Astrocyte of the spinal cord (primary cell): ENCODE data around the gene MON1B.
A peak's percentile ranks its signal among the peaks of the same experiment; 100 is the strongest.

ENCODE experiments used
- DNase-seq: peaks from one replicate; pipeline ENCODE4 v3.0.0; 2011; ENCODE audit warnings: low read depth, low spot score
- H3K4me3 ChIP-seq: 2 replicates; pipeline ENCODE4 v1.5.1; 2011; ENCODE audit warnings: low read depth, mild to moderate bottlenecking, low read length, moderate library complexity
- CTCF ChIP-seq: IDR thresholded peaks from 2 replicates; pipeline ENCODE4 v1.5.1; 2012; ENCODE audit warnings: low read depth, mild to moderate bottlenecking, low read length, inconsistent platforms
- in situ Hi-C: cut with HindIII; loops from 2 replicates; pipeline ENCODE4 v1.10.0; 2017; ENCODE audit warnings: low sequenced_read_pairs

The MON1B gene

GRCh38 chr16:77166726-77167125 is 24.3 kb upstream of the MON1B start:
- no peak for DNase-seq
- H3K4me3 ChIP-seq: no peak overlapping the region
- no peak for TF ChIP-seq CTCF
- in situ Hi-C loops: no loop called here

- TF ChIP-seq CTCF: no peak
- DNase-seq: no peak
- H3K4me3 ChIP-seq: no peak overlapping the region
- in situ Hi-C loops: no loop called here
Observed at GRCh38 chr16:77168901-77169300, 22.1 kb upstream of the MON1B start.

GRCh38 chr16:77169650-77170236 is 21.2 kb upstream of the MON1B start:
- DNase-seq: peak; percentile 12
- in situ Hi-C loops: no loop called here
- peak; percentile 71 for TF ChIP-seq CTCF
- no peak overlapping the region for H3K4me3 ChIP-seq

GRCh38 chr16:77170805-77171204 is 20.2 kb upstream of the MON1B start:
- no peak for TF ChIP-seq CTCF
- no peak for DNase-seq
- H3K4me3 ChIP-seq: no peak overlapping the region
- in situ Hi-C loops: no loop called here

- TF ChIP-seq CTCF: peak; percentile 64
Observed at GRCh38 chr16:77171745-77172635, 19.0 kb upstream of the MON1B start.

GRCh38 chr16:77172951-77173350 is 18.0 kb upstream of the MON1B start:
- no peak overlapping the region for H3K4me3 ChIP-seq
- TF ChIP-seq CTCF: no peak
- no peak for DNase-seq
- in situ Hi-C loops: no loop called here

More at GRCh38 chr16:77171745-77172635, 19.0 kb upstream of the MON1B start:
- DNase-seq: peak; percentile 65
- H3K4me3 ChIP-seq: no peak overlapping the region
- in situ Hi-C loops: no loop called here
